Mesenteric fat pad (tissue), 1 donor: ENCODE results near the gene SPNS1. TPM values are rescaled to one million over a fixed set of nuclear protein-coding genes. Genes with fewer than 3 reads are reported as not detected.

Source experiments
- DNase-seq: peaks from one replicate; pipeline ENCODE4 v3.0.0-alpha.2; 2020; ENCODE audit warnings: low spot score
- total RNA-seq: library from RNA; stranded (reverse); fragmentation: NEBNext Ultra II Directional; extraction: Animal tissue kit (Norgen Biotek cat#: 25700); gene quantifications from one replicate; pipeline ENCODE4 v1.2.1, GENCODE V29; 2021
- donor health status: DM: yes; HTN: yes; CAD: no.

The SPNS1 gene
- total RNA-seq, 1 donor from 2014 or later, result 31.4 TPM

GRCh38 chr16:29025218-29025617 is 50.6 kb downstream of the SPNS1 start:
- DNase-seq, result no peak

DNA sequence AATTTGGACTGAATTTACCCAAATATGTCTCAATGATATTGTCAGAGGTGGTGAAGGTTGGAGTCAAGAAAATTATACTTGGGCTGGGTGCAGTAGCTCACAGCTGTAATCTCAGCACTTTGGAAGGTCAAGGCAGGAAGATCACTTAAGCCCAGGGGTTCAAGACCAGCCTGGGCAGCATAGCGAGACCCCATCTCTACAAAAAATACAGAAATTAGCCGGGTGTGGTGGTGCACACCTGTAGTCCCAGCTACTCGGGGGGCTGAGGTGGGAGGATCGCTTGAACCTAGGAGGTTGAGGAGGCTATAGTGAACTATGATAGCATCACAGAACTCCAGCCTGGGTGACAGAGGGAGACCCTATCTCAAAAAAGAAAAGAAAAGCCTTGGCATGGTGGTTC is 51.2 kb downstream of the SPNS1 start:
- DNase-seq, result peak; percentile 26

GRCh38 chr16:29028457-29029167 is 54.0 kb downstream of the SPNS1 start:
- peak; percentile 72 for DNase-seq

DNA sequence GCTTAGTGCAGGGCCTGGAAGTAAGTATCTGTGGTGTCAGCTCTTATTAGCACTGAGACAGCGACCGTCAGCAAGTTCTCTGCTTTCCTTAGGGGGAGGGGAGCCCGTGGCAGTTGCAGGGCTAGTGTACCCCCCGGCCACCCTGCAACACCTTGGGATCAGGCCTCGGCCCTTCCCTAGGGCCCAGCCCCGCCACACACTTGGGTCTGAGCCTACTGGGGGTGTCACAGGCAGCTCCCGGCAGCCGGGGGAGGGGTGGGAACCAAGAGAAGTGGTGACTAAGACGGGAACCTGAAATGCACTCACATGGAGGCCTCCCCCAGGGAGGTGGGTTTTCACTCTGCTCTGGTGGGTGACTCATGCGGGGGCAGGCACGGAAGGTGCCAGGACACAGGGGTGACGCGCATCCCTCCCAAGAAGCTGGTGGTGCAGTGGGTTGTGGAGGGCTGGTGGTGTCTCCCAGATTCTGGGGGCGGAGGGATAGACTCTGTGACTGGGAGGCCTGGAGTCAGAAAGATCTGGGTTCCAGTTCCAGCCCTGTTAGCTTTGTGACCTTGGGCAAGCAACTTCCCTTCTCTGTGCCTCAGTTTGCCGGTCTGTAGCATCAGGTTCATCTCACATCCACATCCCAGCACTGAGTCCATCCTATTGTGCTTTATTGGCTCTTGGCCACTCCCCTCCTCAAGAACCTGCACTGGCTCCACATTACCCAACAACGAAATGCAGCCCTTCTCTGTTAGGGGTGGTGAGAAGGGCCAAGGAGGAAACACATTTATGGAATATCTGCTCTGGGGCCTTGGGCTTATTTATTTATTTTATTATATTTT is 54.8 kb downstream of the SPNS1 start:
- DNase-seq, result peak; percentile 86

GRCh38 chr16:29030086-29030840 is 55.7 kb downstream of the SPNS1 start:
- peak; percentile 11 for DNase-seq

Other genes with a start within 250 kb of the SPNS1 start
- not detected for gene NPIPB9, start 223.0 kb upstream of the SPNS1 start, total RNA-seq
- 106 TPM for gene ATXN2L, start 151.8 kb upstream of the SPNS1 start, total RNA-seq
- 113 TPM for gene TUFM, start 128.4 kb upstream of the SPNS1 start, total RNA-seq
- gene SH2B1, start 110.9 kb upstream of the SPNS1 start, total RNA-seq, result 32.5 TPM
- 0.48 TPM for gene ATP2A1, start 96.3 kb upstream of the SPNS1 start, total RNA-seq
- gene RABEP2, start 49.5 kb upstream of the SPNS1 start, total RNA-seq, result 7.5 TPM
- gene CD19, start 42.8 kb upstream of the SPNS1 start, total RNA-seq, result 0.67 TPM
- gene NFATC2IP, start 23.8 kb upstream of the SPNS1 start, total RNA-seq, result 29.4 TPM
- 4.1 TPM for gene LAT, start 10.3 kb downstream of the SPNS1 start, total RNA-seq